ENCODE results near the gene SYT17. TPM values are rescaled to one million over a fixed set of nuclear protein-coding genes. Genes with fewer than 3 reads are reported as not detected.

SYT17 gene
- total RNA-seq, 2 donors from 2014 or later, result 0.22 to 1.8 TPM

DNA sequence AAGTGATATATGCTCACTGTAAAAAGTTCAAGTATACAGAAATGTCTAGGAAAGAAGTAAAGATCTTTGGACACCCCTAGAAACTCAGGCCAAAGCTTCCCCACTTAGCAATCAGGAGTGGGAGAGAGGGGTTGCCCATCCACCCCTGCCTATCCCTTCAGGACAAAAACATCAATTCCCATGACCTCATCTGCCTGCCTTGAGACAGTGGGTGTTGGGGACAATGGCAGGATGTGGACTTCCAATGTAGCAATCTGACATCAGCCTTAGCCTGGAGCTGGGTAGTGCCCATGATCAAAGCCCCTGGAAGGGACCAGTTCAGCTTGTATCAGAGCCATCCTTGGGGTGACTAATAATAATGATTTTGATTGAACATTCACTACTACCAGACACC, 36.2 kb upstream of the SYT17 start:
- no peak for DNase-seq (ENCODE audit: low spot score)
- Histone ChIP-seq H3K36me3 (no peaks in the 10 kb centered on the region), H3K9me3 (no peaks in the 10 kb centered on the region), H3K27ac (peak overlapping the region; percentile 81 to 86), H3K4me1 (peaks cover 0 to 50% of the 10 kb centered on the region in 2 donors), H3K4me3 (no peak overlapping the region), H3K27me3 (no peaks in the 10 kb centered on the region)
- TF ChIP-seq, protein P1, sequence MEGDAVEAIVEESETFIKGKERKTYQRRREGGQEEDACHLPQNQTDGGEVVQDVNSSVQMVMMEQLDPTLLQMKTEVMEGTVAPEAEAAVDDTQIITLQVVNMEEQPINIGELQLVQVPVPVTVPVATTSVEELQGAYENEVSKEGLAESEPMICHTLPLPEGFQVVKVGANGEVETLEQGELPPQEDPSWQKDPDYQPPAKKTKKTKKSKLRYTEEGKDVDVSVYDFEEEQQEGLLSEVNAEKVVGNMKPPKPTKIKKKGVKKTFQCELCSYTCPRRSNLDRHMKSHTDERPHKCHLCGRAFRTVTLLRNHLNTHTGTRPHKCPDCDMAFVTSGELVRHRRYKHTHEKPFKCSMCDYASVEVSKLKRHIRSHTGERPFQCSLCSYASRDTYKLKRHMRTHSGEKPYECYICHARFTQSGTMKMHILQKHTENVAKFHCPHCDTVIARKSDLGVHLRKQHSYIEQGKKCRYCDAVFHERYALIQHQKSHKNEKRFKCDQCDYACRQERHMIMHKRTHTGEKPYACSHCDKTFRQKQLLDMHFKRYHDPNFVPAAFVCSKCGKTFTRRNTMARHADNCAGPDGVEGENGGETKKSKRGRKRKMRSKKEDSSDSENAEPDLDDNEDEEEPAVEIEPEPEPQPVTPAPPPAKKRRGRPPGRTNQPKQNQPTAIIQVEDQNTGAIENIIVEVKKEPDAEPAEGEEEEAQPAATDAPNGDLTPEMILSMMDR (IDR thresholded peaks at IDR 0.05), result no peak

DNA sequence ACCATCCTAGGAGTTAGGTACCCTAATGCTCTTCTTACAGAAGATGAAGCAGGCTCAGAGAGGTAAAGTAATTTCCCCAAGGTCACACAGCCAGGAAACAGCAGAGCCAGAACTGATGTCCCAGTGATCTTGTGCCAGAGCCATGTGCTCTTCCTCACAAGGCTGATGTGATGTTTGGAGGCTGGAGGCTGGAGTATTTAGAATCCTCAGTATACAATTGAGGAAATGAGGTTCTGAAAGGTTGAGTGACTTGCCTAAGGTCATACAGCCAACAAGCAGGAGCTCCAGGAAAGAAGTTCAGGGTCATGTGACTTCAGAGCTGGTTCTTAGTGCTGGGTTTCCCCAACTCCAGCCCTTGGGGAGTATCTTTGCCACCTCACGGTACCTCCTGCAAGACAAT, 35.8 kb upstream of the SYT17 start:
- Histone ChIP-seq H3K27me3 (no peaks in the 10 kb centered on the region), H3K27ac (peak overlapping the region; percentile 81 to 86), H3K4me1 (peaks cover 0 to 52% of the 10 kb centered on the region in 2 donors), H3K9me3 (no peaks in the 10 kb centered on the region), H3K36me3 (no peaks in the 10 kb centered on the region), H3K4me3 (no peak overlapping the region)
- TF ChIP-seq, protein P1 (IDR thresholded peaks at IDR 0.05), result no peak
- no peak for DNase-seq (ENCODE audit: low spot score)

DNA sequence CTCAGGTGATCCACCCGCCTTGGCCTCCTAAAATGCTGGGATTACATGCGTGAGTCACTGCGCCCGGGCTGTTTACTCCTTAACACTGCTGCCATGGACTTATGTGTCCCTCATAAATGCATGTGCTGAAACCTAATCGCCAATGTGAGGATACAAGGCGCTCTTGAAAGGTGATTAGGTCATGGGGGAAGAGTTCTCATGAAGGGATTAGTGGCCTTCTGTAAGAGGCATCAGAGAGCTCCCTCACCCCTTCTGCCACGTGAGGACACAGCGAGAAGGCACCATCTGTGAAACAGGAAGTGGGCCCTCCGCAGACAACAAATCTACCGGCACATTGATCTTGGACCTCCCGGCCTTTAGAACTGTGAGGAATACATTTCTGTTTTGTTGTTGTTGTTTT, 35.1 kb upstream of the SYT17 start:
- Histone ChIP-seq H3K4me3 (no peak overlapping the region), H3K27ac (peak overlapping the region; percentile 81 to 86), H3K27me3 (no peaks in the 10 kb centered on the region), H3K4me1 (peaks cover 0 to 54% of the 10 kb centered on the region in 2 donors), H3K36me3 (no peaks in the 10 kb centered on the region), H3K9me3 (no peaks in the 10 kb centered on the region)
- TF ChIP-seq, protein P1 (IDR thresholded peaks at IDR 0.05), result no peak
- DNase-seq (ENCODE audit: low spot score), result no peak

DNA sequence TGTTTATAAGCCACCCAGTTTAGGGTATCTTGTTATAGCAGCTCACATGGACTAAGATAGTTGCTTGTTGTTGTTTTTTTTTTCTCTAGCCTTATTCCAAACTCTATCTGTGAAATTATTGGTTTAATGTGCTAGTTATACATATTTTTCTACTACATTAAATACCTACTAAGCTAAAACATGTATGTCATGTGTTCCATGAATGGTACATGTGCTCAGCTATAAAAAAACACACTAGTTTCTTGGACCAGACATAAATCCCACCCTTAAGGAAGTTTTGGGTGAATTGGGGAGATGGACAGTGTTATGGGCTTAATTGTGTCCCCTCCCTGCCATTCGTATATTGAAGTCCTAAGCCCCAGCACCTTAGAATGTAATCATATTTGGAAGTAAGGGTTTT, 34.4 kb upstream of the SYT17 start:
- Histone ChIP-seq H3K36me3 (no peaks in the 10 kb centered on the region), H3K4me1 (peaks cover 0 to 60% of the 10 kb centered on the region in 2 donors), H3K27ac (no peak overlapping the region)

DNA sequence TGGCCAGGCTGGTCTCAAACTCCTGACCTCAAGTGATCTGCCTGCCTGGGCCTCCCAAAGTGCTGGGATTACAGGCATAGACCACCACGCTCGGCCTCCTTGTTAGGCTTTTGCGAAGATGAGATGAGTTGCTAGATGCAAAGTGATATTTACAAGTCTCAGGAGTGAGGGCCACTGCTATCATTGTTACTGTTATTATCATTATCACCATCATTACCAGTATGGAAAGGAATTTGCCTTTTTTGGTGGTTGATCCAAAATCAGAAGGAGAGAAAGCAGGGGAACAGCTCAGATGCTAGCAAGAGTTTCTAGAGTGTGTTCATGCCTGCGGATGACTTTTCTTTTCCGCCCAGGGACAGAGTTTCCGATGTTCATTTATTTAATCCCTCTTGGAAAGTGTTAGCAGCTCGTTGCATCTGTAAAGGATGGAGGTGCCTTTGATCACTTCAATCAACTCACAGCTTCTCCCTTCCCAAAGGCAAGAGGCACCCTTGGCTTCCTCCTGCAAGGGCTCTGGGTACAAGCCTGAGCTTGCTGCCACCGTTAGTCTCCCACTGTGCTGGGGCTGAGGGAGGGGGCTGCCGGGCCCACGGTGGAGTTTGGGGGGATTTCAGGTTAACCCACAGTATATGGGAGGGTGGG, 32.7 kb upstream of the SYT17 start:
- TF ChIP-seq, protein P1 (IDR thresholded peaks at IDR 0.05), result no peak
- no peaks in the 10 kb centered on the region for H3K27me3 ChIP-seq
- no peaks in the 10 kb centered on the region for H3K36me3 ChIP-seq
- no peak overlapping the region for H3K4me3 ChIP-seq
- H3K9me3 ChIP-seq, result no peaks in the 10 kb centered on the region
- H3K4me1 ChIP-seq, result peaks cover 0 to 66% of the 10 kb centered on the region in 2 donors
- H3K27ac ChIP-seq, result no peak overlapping the region
- no peak for DNase-seq (ENCODE audit: low spot score)

More for the DNA sequence above, 34.4 kb upstream of the SYT17 start:
- Histone ChIP-seq H3K9me3 (no peaks in the 10 kb centered on the region), H3K27me3 (no peaks in the 10 kb centered on the region), H3K4me3 (no peak overlapping the region)
- TF ChIP-seq, protein P1 (IDR thresholded peaks at IDR 0.05), result no peak
- no peak for DNase-seq (ENCODE audit: low spot score)

Data from right atrium auricular region (tissue), 2 donors.